Measurements from ENCODE around the gene PALD1. TPM values are rescaled to one million over a fixed set of nuclear protein-coding genes. Genes with fewer than 3 reads are reported as not detected.

PALD1 gene
- total RNA-seq, 1 experiment from 2014 or later = 0.38 TPM

DNA sequence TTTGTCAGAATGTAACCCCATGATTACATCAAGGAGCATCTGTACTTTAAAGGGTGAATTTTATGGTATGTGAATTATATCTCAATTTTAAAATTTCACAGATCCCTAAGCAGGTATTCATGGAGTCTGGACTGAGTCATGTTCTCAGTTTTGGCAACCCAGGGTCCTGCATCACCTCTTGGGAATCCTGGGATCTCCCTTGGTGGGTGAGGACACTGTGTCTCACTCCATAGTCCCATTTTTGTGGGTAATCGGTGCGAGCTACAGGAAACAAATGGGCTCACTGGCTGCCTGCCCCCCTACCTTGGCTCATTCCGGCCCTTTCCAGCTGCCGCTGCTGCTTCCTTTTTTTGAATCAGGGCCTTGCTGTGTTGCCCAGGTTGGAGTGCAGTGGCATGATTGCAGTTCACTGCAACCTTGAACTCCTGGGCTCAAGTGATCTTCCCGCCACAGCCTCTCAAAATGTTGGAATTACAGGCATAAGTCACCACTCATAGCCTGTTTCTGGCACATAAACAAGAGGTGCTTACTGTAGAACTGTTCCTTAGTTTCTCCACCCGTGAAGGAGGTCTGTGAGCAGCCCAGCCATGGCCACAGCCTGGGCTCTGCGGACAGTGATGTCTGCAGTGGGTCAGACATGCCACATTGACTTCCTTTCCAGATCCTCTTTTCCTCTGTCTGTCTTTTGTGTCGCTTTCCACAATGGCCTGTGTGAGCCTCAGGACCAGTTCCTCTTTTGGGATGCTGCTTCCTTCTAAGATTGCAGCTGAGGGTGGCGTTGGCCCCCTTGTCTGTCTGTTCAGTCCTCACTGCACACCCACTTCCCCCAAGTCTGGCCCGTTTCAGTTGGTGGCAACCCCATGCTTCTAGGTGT, 14.5 kb downstream of the PALD1 start:
- intact Hi-C loops (cut with micrococcal nuclease; ENCODE audit: unreplicated experiment) = no loop called here
- CTCF ChIA-PET = no interaction called here
- Mint-ChIP-seq H3K9me3 (ENCODE audit: low read depth, unreplicated experiment) (no peaks in the 10 kb centered on the region), H3K27me3 (ENCODE audit: unreplicated experiment) (peaks cover 74% of the 10 kb centered on the region), H3K27ac (ENCODE audit: unreplicated experiment) (no peak overlapping the region), H3K36me3 (ENCODE audit: insufficient read depth, unreplicated experiment) (no peaks in the 10 kb centered on the region), H3K4me1 (ENCODE audit: low read depth, unreplicated experiment) (no peaks in the 10 kb centered on the region), H3K4me3 (ENCODE audit: low read depth, unreplicated experiment) (no peak overlapping the region)
- no TSS peak for BruUV-seq (replicated peaks)
- no peak for DNase-seq
- TF ChIP-seq, protein P1, sequence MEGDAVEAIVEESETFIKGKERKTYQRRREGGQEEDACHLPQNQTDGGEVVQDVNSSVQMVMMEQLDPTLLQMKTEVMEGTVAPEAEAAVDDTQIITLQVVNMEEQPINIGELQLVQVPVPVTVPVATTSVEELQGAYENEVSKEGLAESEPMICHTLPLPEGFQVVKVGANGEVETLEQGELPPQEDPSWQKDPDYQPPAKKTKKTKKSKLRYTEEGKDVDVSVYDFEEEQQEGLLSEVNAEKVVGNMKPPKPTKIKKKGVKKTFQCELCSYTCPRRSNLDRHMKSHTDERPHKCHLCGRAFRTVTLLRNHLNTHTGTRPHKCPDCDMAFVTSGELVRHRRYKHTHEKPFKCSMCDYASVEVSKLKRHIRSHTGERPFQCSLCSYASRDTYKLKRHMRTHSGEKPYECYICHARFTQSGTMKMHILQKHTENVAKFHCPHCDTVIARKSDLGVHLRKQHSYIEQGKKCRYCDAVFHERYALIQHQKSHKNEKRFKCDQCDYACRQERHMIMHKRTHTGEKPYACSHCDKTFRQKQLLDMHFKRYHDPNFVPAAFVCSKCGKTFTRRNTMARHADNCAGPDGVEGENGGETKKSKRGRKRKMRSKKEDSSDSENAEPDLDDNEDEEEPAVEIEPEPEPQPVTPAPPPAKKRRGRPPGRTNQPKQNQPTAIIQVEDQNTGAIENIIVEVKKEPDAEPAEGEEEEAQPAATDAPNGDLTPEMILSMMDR (IDR thresholded peaks at IDR 0.05; ENCODE audit: unreplicated experiment) = no peak

DNA sequence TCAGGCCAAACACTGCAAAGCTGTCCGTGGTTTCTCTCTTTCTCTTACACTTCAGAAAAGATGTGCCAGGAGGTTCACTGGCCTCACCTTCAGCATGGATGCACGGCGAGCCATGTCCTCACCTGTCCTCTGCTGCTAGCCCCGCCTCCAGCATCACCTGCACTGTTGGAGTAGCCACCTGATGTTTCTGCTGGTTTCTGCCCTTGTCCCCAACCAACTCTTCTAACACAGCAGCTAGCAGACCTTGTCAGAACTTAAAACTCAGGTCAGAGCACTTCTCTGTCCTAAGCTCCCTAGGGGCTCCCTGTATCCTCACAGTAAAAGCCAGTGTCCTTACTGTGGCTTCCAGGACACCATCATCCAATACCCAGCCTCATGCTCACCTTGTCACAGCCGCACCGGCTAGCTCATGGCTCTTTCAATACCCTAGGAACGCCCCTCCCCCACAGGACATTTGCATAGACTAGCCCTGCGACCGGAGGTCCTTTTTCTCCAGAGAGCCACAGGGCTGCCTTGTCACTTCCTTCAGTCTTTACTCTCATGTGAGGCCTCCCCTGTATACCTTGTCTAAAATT, 15.2 kb downstream of the PALD1 start:
- intact Hi-C loops (cut with micrococcal nuclease; ENCODE audit: unreplicated experiment) = no loop called here
- Mint-ChIP-seq H3K4me3 (ENCODE audit: low read depth, unreplicated experiment) (no peak overlapping the region), H3K36me3 (ENCODE audit: insufficient read depth, unreplicated experiment) (no peaks in the 10 kb centered on the region), H3K4me1 (ENCODE audit: low read depth, unreplicated experiment) (no peaks in the 10 kb centered on the region), H3K27me3 (ENCODE audit: unreplicated experiment) (peaks cover 66% of the 10 kb centered on the region), H3K9me3 (ENCODE audit: low read depth, unreplicated experiment) (no peaks in the 10 kb centered on the region), H3K27ac (ENCODE audit: unreplicated experiment) (no peak overlapping the region)
- no peak for DNase-seq
- CTCF ChIA-PET = no interaction called here
- TF ChIP-seq, protein P1 (IDR thresholded peaks at IDR 0.05; ENCODE audit: unreplicated experiment) = no peak
- no TSS peak for BruUV-seq (replicated peaks)

DNA sequence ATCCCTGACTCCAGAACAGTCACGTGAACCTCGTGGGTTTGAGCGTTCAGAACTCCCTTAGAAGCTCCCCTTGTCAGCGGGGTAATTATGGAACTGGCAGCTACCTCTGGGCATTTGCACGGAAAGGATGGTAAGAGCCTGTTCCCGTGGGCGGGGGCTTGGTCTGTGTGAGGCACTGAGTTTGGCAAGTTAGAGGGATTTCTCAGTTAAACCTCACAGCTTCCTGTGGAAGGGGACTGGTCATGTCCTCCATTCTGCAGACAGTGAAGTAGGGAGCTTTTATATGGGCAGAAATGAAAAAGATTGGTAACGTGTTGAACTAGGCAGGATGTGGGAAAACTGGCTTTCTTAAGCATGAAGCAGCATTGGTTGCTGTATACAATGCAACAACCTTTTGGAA, 16.0 kb downstream of the PALD1 start:
- Mint-ChIP-seq H3K27me3 (ENCODE audit: unreplicated experiment) (peaks cover 58% of the 10 kb centered on the region), H3K27ac (ENCODE audit: unreplicated experiment) (no peak overlapping the region), H3K4me3 (ENCODE audit: low read depth, unreplicated experiment) (no peak overlapping the region), H3K36me3 (ENCODE audit: insufficient read depth, unreplicated experiment) (no peaks in the 10 kb centered on the region), H3K4me1 (ENCODE audit: low read depth, unreplicated experiment) (no peaks in the 10 kb centered on the region), H3K9me3 (ENCODE audit: low read depth, unreplicated experiment) (no peaks in the 10 kb centered on the region)
- TF ChIP-seq, protein P1 (IDR thresholded peaks at IDR 0.05; ENCODE audit: unreplicated experiment) = no peak
- CTCF ChIA-PET = interaction anchor here (0.6 kb wide), 1 partner anchor 40 kb away, joined by 7 read pairs; no protein-coding TSS in a partner anchor
- DNase-seq = no peak
- no TSS peak for BruUV-seq (replicated peaks)
- intact Hi-C loops (cut with micrococcal nuclease; ENCODE audit: unreplicated experiment) = no loop called here

DNA sequence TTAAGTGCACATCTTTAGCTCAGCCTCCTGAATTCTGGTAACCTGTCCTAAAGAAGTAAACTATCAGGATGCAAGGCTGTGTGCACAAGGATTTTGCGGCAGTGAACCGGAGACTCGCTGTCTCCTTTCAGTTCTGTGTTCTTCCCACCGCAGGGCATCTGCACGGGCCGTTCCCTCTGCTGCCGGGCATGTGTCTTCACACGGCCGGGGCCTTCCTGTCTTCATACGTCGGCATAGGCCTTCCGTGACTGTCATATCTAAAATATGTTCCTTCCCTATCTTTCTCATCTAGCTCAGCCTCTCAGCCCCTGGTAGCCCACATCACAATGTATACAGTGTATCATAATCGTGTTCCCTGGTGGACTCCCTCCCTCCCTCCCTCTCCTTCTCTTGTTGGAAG, 16.4 kb downstream of the PALD1 start:
- TF ChIP-seq, protein P1 (IDR thresholded peaks at IDR 0.05; ENCODE audit: unreplicated experiment) = no peak
- intact Hi-C loops (cut with micrococcal nuclease; ENCODE audit: unreplicated experiment) = no loop called here
- CTCF ChIA-PET = interaction anchor here (0.6 kb wide), 1 partner anchor 40 kb away, joined by 7 read pairs; no protein-coding TSS in a partner anchor

More for the DNA sequence above, 16.4 kb downstream of the PALD1 start:
- no peak for DNase-seq
- Mint-ChIP-seq H3K27me3 (ENCODE audit: unreplicated experiment) (peaks cover 58% of the 10 kb centered on the region), H3K4me1 (ENCODE audit: low read depth, unreplicated experiment) (no peaks in the 10 kb centered on the region), H3K4me3 (ENCODE audit: low read depth, unreplicated experiment) (no peak overlapping the region), H3K27ac (ENCODE audit: unreplicated experiment) (no peak overlapping the region), H3K36me3 (ENCODE audit: insufficient read depth, unreplicated experiment) (no peaks in the 10 kb centered on the region), H3K9me3 (ENCODE audit: low read depth, unreplicated experiment) (no peaks in the 10 kb centered on the region)
- BruUV-seq (replicated peaks) = no TSS peak
